CD8-positive, alpha-beta memory T cell (primary cell): ENCODE data around the gene LARP1B. TPM values are rescaled to one million over a fixed set of nuclear protein-coding genes. Genes with fewer than 3 reads are reported as not detected.
A peak's percentile ranks its signal among the peaks of the same experiment; 100 is the strongest.
"Not testable (repeated sequence)": the region's sequence is repeated elsewhere in the genome, so short reads cannot be mapped to it uniquely, and the experiment has no call there.

ENCODE experiments used
- CTCF ChIA-PET: fragments of 350-600 bp; sonication (Branson Sonifier 250); formaldehyde crosslinking; loops from one replicate; lab custom pipeline; 2021; ENCODE audit warnings: antibody characterized with exemption; lab: Charles Lee
- POLR2A ChIA-PET: fragments of 350-600 bp; sonication (Branson Sonifier 250); formaldehyde crosslinking; loops from one replicate; lab custom pipeline; 2021; ENCODE audit warnings: antibody characterized with exemption; lab: Charles Lee
- DNase-seq, 5 donors: peaks; one replicate each; pipeline versions ENCODE4 v3.0.0 to v3.0.0-alpha.2; 2020 to 2022; ENCODE audit warnings: mixed read lengths in 1 of 5
- H3K27ac ChIP-seq: one replicate; pipeline ENCODE4 v1.7.0; 2013; ENCODE audit warnings: low read depth, mild to moderate bottlenecking, low read length, moderate library complexity
- H3K27me3 ChIP-seq: 2 replicates; pipeline ENCODE4 v1.7.0; 2013; ENCODE audit warnings: low read length, mild to moderate bottlenecking; ENCODE audit not compliant: insufficient read depth, poor library complexity, severe bottlenecking
- H3K36me3 ChIP-seq: 2 replicates; pipeline ENCODE4 v1.7.0; 2013; ENCODE audit warnings: mild to moderate bottlenecking, low read length, moderate library complexity; ENCODE audit not compliant: insufficient read depth
- H3K4me1 ChIP-seq: 2 replicates; pipeline ENCODE4 v1.7.0; 2013; ENCODE audit warnings: mild to moderate bottlenecking, low read length, moderate library complexity; ENCODE audit not compliant: insufficient read depth
- H3K4me3 ChIP-seq: 2 replicates; pipeline ENCODE4 v1.7.0; 2013; ENCODE audit warnings: mild to moderate bottlenecking, low read length
- H3K9me3 ChIP-seq: 2 replicates; pipeline ENCODE4 v1.7.0; 2013; ENCODE audit warnings: mild to moderate bottlenecking, low read length
- H3K27ac Mint-ChIP-seq, 8 donors: one replicate each; pipeline ENCODE4 v1.8.0; 2020 to 2021; ENCODE audit warnings: mixed read lengths in 8 of 8, mild to moderate bottlenecking in 6 of 8, inconsistent platforms in 3 of 8, moderate library complexity in 3 of 8
- H3K27me3 Mint-ChIP-seq, 2 donors: one replicate each; pipeline ENCODE4 v1.8.0; 2020 to 2021; ENCODE audit warnings: mixed read lengths in 2 of 2, mild to moderate bottlenecking in 1 of 2, moderate library complexity in 1 of 2
- H3K36me3 Mint-ChIP-seq, 3 donors: one replicate each; pipeline ENCODE4 v1.8.0; 2020 to 2021; ENCODE audit warnings: mixed read lengths in 3 of 3, inconsistent platforms in 1 of 3, mild to moderate bottlenecking in 1 of 3
- H3K4me1 Mint-ChIP-seq, 3 donors: one replicate each; pipeline ENCODE4 v1.8.0; 2020 to 2021; ENCODE audit warnings: mixed read lengths in 3 of 3, inconsistent platforms in 1 of 3, mild to moderate bottlenecking in 1 of 3
- H3K4me3 Mint-ChIP-seq, 7 donors: one replicate each; pipeline ENCODE4 v1.8.0; 2020 to 2021; ENCODE audit warnings: mixed read lengths in 7 of 7, mild to moderate bottlenecking in 6 of 7, moderate library complexity in 4 of 7, inconsistent platforms in 2 of 7
- H3K9me3 Mint-ChIP-seq, 5 donors: one replicate each; pipeline ENCODE4 v1.8.0; 2020 to 2022; ENCODE audit warnings: mixed read lengths in 5 of 5, mild to moderate bottlenecking in 3 of 5, moderate library complexity in 2 of 5, inconsistent platforms in 1 of 5
- polyA plus RNA-seq: library from polyadenylated mRNA; unstranded; fragments of 300-500 nt; fragmentation: Illumina TruSeq; gene quantifications from one replicate; pipeline ENCODE4 v1.2.3, GENCODE V29; 2021
- total RNA-seq, 2 experiments: library from RNA; stranded (reverse); gene quantifications; one replicate each; pipeline ENCODE4 v1.2.3, GENCODE V29; 2021

Gene LARP1B
- total RNA-seq (10 to 100 TPM; 20.3 to 22.0 TPM), polyA plus RNA-seq (6.8 TPM)

DNA sequence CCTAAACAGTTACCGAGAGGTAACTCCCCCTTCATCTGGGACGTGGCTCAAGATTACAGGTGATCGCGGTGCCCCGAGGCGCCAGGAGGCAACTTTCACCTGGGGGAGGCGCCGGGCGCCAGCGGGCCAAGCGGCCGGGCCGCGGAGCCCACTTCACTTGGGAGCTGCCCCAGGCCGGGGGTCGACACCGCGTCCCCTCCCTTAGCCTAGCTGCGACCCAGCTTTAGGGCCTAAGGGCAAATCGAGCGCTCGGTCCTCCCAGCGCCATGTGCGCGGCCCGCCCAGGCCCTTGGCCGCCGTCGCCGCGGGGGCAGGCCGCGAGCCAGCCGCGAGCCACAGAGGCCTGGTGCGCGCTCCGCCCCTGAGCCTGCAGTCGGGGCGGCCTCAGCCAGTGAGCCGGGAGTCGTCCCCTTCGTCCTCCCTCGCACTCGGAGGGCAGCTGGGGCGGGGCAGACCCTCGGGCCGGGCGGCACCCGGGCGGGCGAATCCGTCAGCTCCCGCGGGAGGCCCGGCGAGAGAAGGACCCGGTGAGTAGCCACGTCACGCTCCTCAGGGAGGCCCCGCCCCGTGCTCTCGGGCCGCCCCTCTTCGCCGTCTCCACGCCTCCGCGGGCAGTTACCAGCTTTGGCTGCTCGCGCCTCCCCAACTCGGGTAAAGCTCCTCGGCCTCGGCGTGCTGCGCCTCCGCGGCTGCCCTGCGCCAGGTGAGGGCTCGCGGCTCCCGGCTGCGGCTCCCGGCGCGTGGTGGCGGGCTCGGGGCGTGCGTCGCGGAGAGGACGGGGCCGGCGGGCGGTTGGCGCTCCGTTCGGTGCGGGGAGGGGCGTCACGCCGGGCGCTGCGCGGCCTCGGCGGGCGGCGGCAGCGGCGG, at the start of gene LARP1B:
LARP1B (plus strand) TSS at position 614 of the 867 bp plus-strand sequence. CDS start 13,640 bp downstream, outside the sequence.
- peak within 1 kb of the TSS; percentile 84 to 95 (median 93) for H3K27ac Mint-ChIP-seq
- Histone ChIP-seq H3K4me3 (peak within 1 kb of the TSS; percentile 66), H3K36me3 (no peaks in the 10 kb centered on the region), H3K27ac (peak within 1 kb of the TSS; percentile 94), H3K4me1 (peaks cover 7% of the 10 kb centered on the region), H3K27me3 (no peaks in the 10 kb centered on the region), H3K9me3 (no peaks in the 10 kb centered on the region)
- H3K4me1 Mint-ChIP-seq: peaks cover 15 to 22% (median 17%) of the 10 kb centered on the region in 3 donors
- peak; percentile 87 to 93 (median 92) for DNase-seq
- H3K4me3 Mint-ChIP-seq: peak within 1 kb of the TSS; percentile 84 to 90 (median 87)
- no peaks in the 10 kb centered on the region for H3K27me3 Mint-ChIP-seq
- CTCF ChIA-PET: interaction anchor here (0.7 to 3.7 kb wide), 3 partner anchors 95 to 752 kb away, joined by 3 to 11 read pairs (median 4); partner anchors contain the start of genes ABHD18 and MFSD8
- peaks cover 0 to 1% (median 0%) of the 10 kb centered on the region in 3 donors for H3K36me3 Mint-ChIP-seq
- POLR2A ChIA-PET: interaction anchor here (0.6 to 2.2 kb wide), 8 partner anchors 8 to 1032 kb away, joined by 3 to 56 read pairs (median 6); partner anchors contain the start of genes ABHD18, JADE1, MFSD8 and PGRMC2
- no peaks in the 10 kb centered on the region for H3K9me3 Mint-ChIP-seq

- H3K4me3 ChIP-seq: no peak overlapping the region
- no peak overlapping the region for H3K4me3 Mint-ChIP-seq
- H3K36me3 ChIP-seq: peaks cover 9% of the 10 kb centered on the region
- no peaks in the 10 kb centered on the region for H3K27me3 ChIP-seq
- H3K36me3 Mint-ChIP-seq: peaks cover 22 to 77% (median 25%) of the 10 kb centered on the region in 3 donors
- CTCF ChIA-PET: interaction anchor here (0.7 kb wide), 1 partner anchor 61 kb away, joined by 3 read pairs; no protein-coding TSS in a partner anchor
- no peaks in the 10 kb centered on the region for H3K9me3 Mint-ChIP-seq
- POLR2A ChIA-PET: no interaction called here
- DNase-seq: no peak
- H3K4me1 ChIP-seq: no peaks in the 10 kb centered on the region
- H3K27ac Mint-ChIP-seq: no peak overlapping the region
- H3K27me3 Mint-ChIP-seq: no peaks in the 10 kb centered on the region
- peaks cover 0 to 3% (median 0%) of the 10 kb centered on the region in 3 donors for H3K4me1 Mint-ChIP-seq
- no peak overlapping the region for H3K27ac ChIP-seq
- no peaks in the 10 kb centered on the region for H3K9me3 ChIP-seq
Measured at GRCh38 chr4:128025319-128025718, 35.8 kb upstream of the LARP1B start.

GRCh38 chr4:128029907-128030306, 31.2 kb upstream of the LARP1B start:
- Histone ChIP-seq H3K36me3 (peaks cover 7% of the 10 kb centered on the region), H3K4me1 (no peaks in the 10 kb centered on the region)
- POLR2A ChIA-PET: no interaction called here

GRCh38 chr4:128031756-128032384, 29.2 kb upstream of the LARP1B start:
- Mint-ChIP-seq H3K4me1 (no peaks in the 10 kb centered on the region), H3K36me3 (peaks cover 4 to 56% (median 18%) of the 10 kb centered on the region in 3 donors), H3K27ac (peak overlapping the region in 1 of 8 donors; percentile 49), H3K9me3 (no peaks in the 10 kb centered on the region), H3K4me3 (no peak overlapping the region), H3K27me3 (no peaks in the 10 kb centered on the region)
- H3K4me3 ChIP-seq: no peak overlapping the region
- ChIA-PET POLR2A (interaction anchor here (0.7 kb wide), 1 partner anchor 160 kb away, joined by 3 read pairs; no protein-coding TSS in a partner anchor), CTCF (no interaction called here)
- H3K27ac ChIP-seq: no peak overlapping the region
- no peaks in the 10 kb centered on the region for H3K27me3 ChIP-seq
- no peaks in the 10 kb centered on the region for H3K9me3 ChIP-seq
- H3K4me1 ChIP-seq: no peaks in the 10 kb centered on the region
- peaks cover 7% of the 10 kb centered on the region for H3K36me3 ChIP-seq
- no peak for DNase-seq

More at GRCh38 chr4:128029907-128030306, 31.2 kb upstream of the LARP1B start:
- H3K27ac Mint-ChIP-seq: peak overlapping the region in 1 of 8 donors; percentile 27
- no peaks in the 10 kb centered on the region for H3K9me3 ChIP-seq
- H3K36me3 Mint-ChIP-seq: peaks cover 10 to 66% (median 22%) of the 10 kb centered on the region in 3 donors
- CTCF ChIA-PET: no interaction called here
- H3K4me1 Mint-ChIP-seq: peaks cover 0 to 3% (median 0%) of the 10 kb centered on the region in 3 donors
- no peak overlapping the region for H3K4me3 Mint-ChIP-seq
- no peak overlapping the region for H3K4me3 ChIP-seq
- no peaks in the 10 kb centered on the region for H3K27me3 ChIP-seq
- no peaks in the 10 kb centered on the region for H3K27me3 Mint-ChIP-seq
- H3K27ac ChIP-seq: no peak overlapping the region
- H3K9me3 Mint-ChIP-seq: no peaks in the 10 kb centered on the region
- no peak for DNase-seq

DNA sequence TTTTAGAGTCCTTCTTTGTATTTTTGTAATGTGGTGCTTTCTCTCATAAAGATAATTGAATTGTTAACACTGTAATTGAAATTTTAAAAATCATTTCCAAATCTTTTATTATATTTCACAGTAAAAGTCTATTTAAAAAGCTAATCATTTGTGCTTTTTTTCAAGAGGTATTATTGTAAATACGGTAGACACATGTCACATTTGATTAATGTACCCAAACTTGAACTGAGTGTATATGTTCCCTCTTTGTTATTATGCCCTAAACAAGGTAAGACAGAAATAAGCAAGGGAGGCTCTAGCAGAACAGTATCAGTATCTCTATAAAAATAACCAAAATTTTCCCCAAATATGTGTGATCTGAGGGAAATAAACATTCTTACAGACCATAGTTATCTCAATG, 21.5 kb upstream of the LARP1B start:
- Histone ChIP-seq H3K4me1 (no peaks in the 10 kb centered on the region), H3K9me3 (no peaks in the 10 kb centered on the region), H3K36me3 (no peaks in the 10 kb centered on the region), H3K27me3 (no peaks in the 10 kb centered on the region), H3K4me3 (no peak overlapping the region), H3K27ac (no peak overlapping the region)
- CTCF ChIA-PET: no interaction called here
- Mint-ChIP-seq H3K9me3 (no peaks in the 10 kb centered on the region), H3K36me3 (peaks cover 0 to 6% (median 0%) of the 10 kb centered on the region in 3 donors), H3K27ac (no peak overlapping the region), H3K27me3 (no peaks in the 10 kb centered on the region), H3K4me3 (no peak overlapping the region), H3K4me1 (no peaks in the 10 kb centered on the region)
- DNase-seq: no peak
- POLR2A ChIA-PET: no interaction called here

- H3K4me1 Mint-ChIP-seq, H3K36me3 ChIP-seq, POLR2A ChIA-PET, H3K9me3 ChIP-seq, H3K36me3 Mint-ChIP-seq, H3K4me3 Mint-ChIP-seq, H3K27me3 Mint-ChIP-seq, H3K27ac Mint-ChIP-seq, H3K4me3 ChIP-seq, DNase-seq, H3K27ac ChIP-seq, H3K9me3 Mint-ChIP-seq, H3K27me3 ChIP-seq, CTCF ChIA-PET, H3K4me1 ChIP-seq: not testable (repeated sequence)
Measured at GRCh38 chr4:128047019-128047418, 14.1 kb upstream of the LARP1B start.

- H3K36me3 Mint-ChIP-seq, H3K36me3 ChIP-seq, POLR2A ChIA-PET, H3K27me3 ChIP-seq, H3K4me1 Mint-ChIP-seq, H3K27ac Mint-ChIP-seq, H3K27me3 Mint-ChIP-seq, H3K9me3 ChIP-seq, H3K4me3 Mint-ChIP-seq, H3K4me1 ChIP-seq, H3K9me3 Mint-ChIP-seq, H3K27ac ChIP-seq, DNase-seq, H3K4me3 ChIP-seq, CTCF ChIA-PET: not testable (repeated sequence)
Measured at GRCh38 chr4:128047514-128047913, 13.6 kb upstream of the LARP1B start.

DNA sequence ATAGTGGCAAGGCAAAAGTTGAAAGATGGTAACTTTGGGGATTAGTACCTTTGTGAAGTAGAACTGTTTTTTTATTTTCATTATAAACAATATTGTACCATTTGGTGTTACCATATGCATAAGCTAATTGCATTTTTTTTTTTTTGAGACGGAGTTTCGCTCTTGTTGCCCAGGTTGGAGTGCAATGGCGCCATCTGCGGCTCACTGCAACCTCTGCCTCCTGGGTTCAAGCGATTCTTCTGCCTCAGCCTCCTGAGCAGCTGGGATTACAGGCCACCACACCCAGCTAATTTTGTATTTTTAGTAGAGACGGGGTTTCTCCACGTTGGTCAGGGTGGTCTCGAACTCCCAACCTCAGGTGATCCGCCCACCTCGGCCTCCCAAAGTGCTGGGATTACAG, 9.9 kb upstream of the LARP1B start:
- not testable (repeated sequence) for H3K27me3 ChIP-seq, H3K9me3 Mint-ChIP-seq, H3K27ac ChIP-seq, H3K36me3 Mint-ChIP-seq, H3K4me1 ChIP-seq, H3K27ac Mint-ChIP-seq, H3K4me1 Mint-ChIP-seq, H3K4me3 ChIP-seq, H3K36me3 ChIP-seq, H3K9me3 ChIP-seq, H3K27me3 Mint-ChIP-seq, H3K4me3 Mint-ChIP-seq, DNase-seq
- POLR2A ChIA-PET: interaction anchor here (0.7 kb wide), 1 partner anchor 47 kb away, joined by 3 read pairs; no protein-coding TSS in a partner anchor
- CTCF ChIA-PET: interaction anchor here (0.9 to 1.3 kb wide), 2 partner anchors 18 to 45 kb away, joined by 3 read pairs; no protein-coding TSS in a partner anchor
